D341Med (cell line): ENCODE data around the gene ZNF225.
"Not testable (repeated sequence)": the region's sequence is repeated elsewhere in the genome, so short reads cannot be mapped to it uniquely, and the experiment has no call there.

ENCODE experiments used
- DNase-seq: peaks from one replicate; pipeline ENCODE4 v3.0.0; 2012; ENCODE audit warnings: low spot score

The ZNF225 gene

GRCh38 chr19:44113138-44113783, at the start of gene ZNF225:
Gene ZNF225 (plus strand): TSS chr19:44113399. CDS start chr19:44115828, 2,429 bp downstream.
- DNase-seq = peak; percentile 92

GRCh38 chr19:44066305-44066704, 46.9 kb upstream of the ZNF225 start:
- DNase-seq = no peak

- DNase-seq = no peak
Observed at GRCh38 chr19:44069415-44069814, 43.8 kb upstream of the ZNF225 start.

GRCh38 chr19:44071824-44072542, 41.2 kb upstream of the ZNF225 start, which contains the start of gene ZNF284:
Gene ZNF284 (plus strand): TSS chr19:44072159. CDS start chr19:44076390, 4,231 bp downstream.
- DNase-seq = peak; percentile 93

GRCh38 chr19:44072543-44073401, 40.4 kb upstream of the ZNF225 start:
- peak; percentile 42 for DNase-seq

GRCh38 chr19:44076325-44076724, 36.9 kb upstream of the ZNF225 start:
- DNase-seq = no peak

- no peak for DNase-seq
Observed at GRCh38 chr19:44092108-44092507, 21.1 kb upstream of the ZNF225 start.

GRCh38 chr19:44093931-44094765, 19.1 kb upstream of the ZNF225 start, which contains the start of gene ZNF224:
Gene ZNF224 (plus strand): TSS chr19:44094361. CDS start chr19:44097874, 3,513 bp downstream.
- peak; percentile 92 for DNase-seq

GRCh38 chr19:44107751-44108150, 5.4 kb upstream of the ZNF225 start:
- no peak for DNase-seq

GRCh38 chr19:44109458-44109857, 3.7 kb upstream of the ZNF225 start:
- DNase-seq = no peak

- DNase-seq = peak; percentile 33
Observed at GRCh38 chr19:44111910-44112463, 1.2 kb upstream of the ZNF225 start.

- DNase-seq = no peak
Observed at GRCh38 chr19:44112802-44113137, 429 bp upstream of the ZNF225 start.

GRCh38 chr19:44113784-44114390, 688 bp downstream of the ZNF225 start:
- DNase-seq = peak; percentile 38

- not testable (repeated sequence) for DNase-seq
Observed at GRCh38 chr19:44121162-44121561, 8.0 kb downstream of the ZNF225 start.

- no peak for DNase-seq
Observed at GRCh38 chr19:44131955-44132354, 18.8 kb downstream of the ZNF225 start.

- peak; percentile 91 for DNase-seq
Observed at GRCh38 chr19:44141191-44142058, 28.2 kb downstream of the ZNF225 start, which contains the start of gene ZNF234. Gene ZNF234 (plus strand): TSS chr19:44141554. CDS start chr19:44144633, 3,079 bp downstream.

GRCh38 chr19:44142059-44142433, 28.8 kb downstream of the ZNF225 start:
- DNase-seq = peak; percentile 35

- no peak for DNase-seq
Observed at GRCh38 chr19:44149776-44150175, 36.6 kb downstream of the ZNF225 start.

- no peak for DNase-seq
Observed at GRCh38 chr19:44151491-44151890, 38.3 kb downstream of the ZNF225 start.

- DNase-seq = no peak
Observed at GRCh38 chr19:44156475-44156874, 43.3 kb downstream of the ZNF225 start.
